H9 (cell line): ENCODE measurements around the gene DGKD. TPM values are rescaled to one million over a fixed set of nuclear protein-coding genes. Genes with fewer than 3 reads are reported as not detected.

Experiments used
- DNase-seq: peaks from one replicate; pipeline ENCODE4 v3.0.0-alpha.2; 2017
- H2AFZ ChIP-seq: one replicate; pipeline ENCODE4 v1.6.1; 2013; ENCODE audit warnings: mild to moderate bottlenecking, low read length, control low read depth, moderate library complexity
- H2AK5ac ChIP-seq: 2 replicates; pipeline ENCODE4 v1.6.1; 2013; ENCODE audit warnings: low read length, control low read depth, mixed read lengths; ENCODE audit not compliant: insufficient read length
- H2BK120ac ChIP-seq: one replicate; pipeline ENCODE4 v1.6.1; 2013; ENCODE audit warnings: low read depth, mild to moderate bottlenecking, low read length, control low read depth, inconsistent platforms; ENCODE audit not compliant: poor library complexity, severe bottlenecking
- H2BK12ac ChIP-seq: 2 replicates; pipeline ENCODE4 v1.6.1; 2013; ENCODE audit warnings: low read length, control low read depth, mixed read lengths, low read depth; ENCODE audit not compliant: insufficient read length
- H2BK15ac ChIP-seq: 2 replicates; pipeline ENCODE4 v1.6.1; 2013; ENCODE audit warnings: low read depth, low read length, control low read depth
- H2BK20ac ChIP-seq: one replicate; pipeline ENCODE4 v1.6.1; 2013; ENCODE audit warnings: low read depth, mild to moderate bottlenecking, low read length, control low read depth, inconsistent platforms; ENCODE audit not compliant: poor library complexity, severe bottlenecking
- H2BK5ac ChIP-seq: 2 replicates; pipeline ENCODE4 v1.6.1; 2013; ENCODE audit warnings: low read length, control low read depth, mixed read lengths; ENCODE audit not compliant: insufficient read length
- H3K14ac ChIP-seq: 2 replicates; pipeline ENCODE4 v1.6.1; 2013; ENCODE audit warnings: low read length, control low read depth; ENCODE audit not compliant: insufficient read depth
- H3K18ac ChIP-seq: 2 replicates; pipeline ENCODE4 v1.6.1; 2013; ENCODE audit warnings: low read depth, mild to moderate bottlenecking, mixed read lengths, low read length, control low read depth; ENCODE audit not compliant: insufficient read length
- H3K23ac ChIP-seq: 2 replicates; pipeline ENCODE4 v1.6.1; 2013; ENCODE audit warnings: low read length, control low read depth, mixed read lengths, low read depth; ENCODE audit not compliant: insufficient read length
- H3K23me2 ChIP-seq: 2 replicates; pipeline ENCODE4 v1.6.1; 2013; ENCODE audit warnings: low read depth, mild to moderate bottlenecking, mixed read lengths, low read length, control low read depth; ENCODE audit not compliant: insufficient read length, poor library complexity, severe bottlenecking
- H3K27ac ChIP-seq: 2 replicates; pipeline ENCODE4 v1.5.1; 2013; ENCODE audit warnings: low read length, control low read depth, mixed read lengths, low read depth; ENCODE audit not compliant: insufficient read length
- H3K27me3 ChIP-seq: 2 replicates; pipeline ENCODE4 v1.6.1; 2013; ENCODE audit warnings: low read length, control low read depth, inconsistent platforms; ENCODE audit not compliant: insufficient read depth
- H3K4ac ChIP-seq: 2 replicates; pipeline ENCODE4 v1.6.1; 2013; ENCODE audit warnings: low read depth, mild to moderate bottlenecking, control low read depth, inconsistent platforms, low read length, moderate library complexity
- H3K4me1 ChIP-seq: 2 replicates; pipeline ENCODE4 v1.6.1; 2013; ENCODE audit warnings: low read length, control low read depth, inconsistent platforms; ENCODE audit not compliant: insufficient read depth
- H3K4me2 ChIP-seq: 2 replicates; pipeline ENCODE4 v1.6.1; 2013; ENCODE audit warnings: low read length, control low read depth, mixed read lengths; ENCODE audit not compliant: insufficient read length, insufficient read depth
- H3K56ac ChIP-seq: 2 replicates; pipeline ENCODE4 v1.6.1; 2013; ENCODE audit warnings: low read depth, mild to moderate bottlenecking, mixed read lengths, low read length, control low read depth; ENCODE audit not compliant: insufficient read length
- H3K79me1 ChIP-seq: 2 replicates; pipeline ENCODE4 v1.6.1; 2013; ENCODE audit warnings: low read depth, mild to moderate bottlenecking, moderate library complexity, low read length, control low read depth, inconsistent platforms; ENCODE audit not compliant: insufficient read depth, poor library complexity, severe bottlenecking
- H3K79me2 ChIP-seq: 2 replicates; pipeline ENCODE4 v1.6.1; 2013; ENCODE audit warnings: low read length, control low read depth, inconsistent platforms; ENCODE audit not compliant: insufficient read depth
- H3K9ac ChIP-seq: 2 replicates; pipeline ENCODE4 v1.6.1; 2013; ENCODE audit warnings: low read length, control low read depth, mixed read lengths; ENCODE audit not compliant: insufficient read length; ENCODE audit errors: extremely low read depth
- H3K9me3 ChIP-seq: one replicate; pipeline ENCODE4 v1.6.1; 2013; ENCODE audit warnings: low read depth, low read length, inconsistent platforms; ENCODE audit not compliant: control insufficient read depth
- H3T11ph ChIP-seq: one replicate; pipeline ENCODE4 v1.6.1; 2013; ENCODE audit warnings: mild to moderate bottlenecking, low read length, control low read depth, inconsistent platforms
- H4K20me1 ChIP-seq: one replicate; pipeline ENCODE4 v1.6.1; 2013; ENCODE audit not compliant: control insufficient read depth, insufficient read length, insufficient read depth
- H4K5ac ChIP-seq: 2 replicates; pipeline ENCODE4 v1.6.1; 2013; ENCODE audit warnings: low read depth, mild to moderate bottlenecking, mixed read lengths, low read length, control low read depth; ENCODE audit not compliant: insufficient read length
- H4K8ac ChIP-seq: replicated peaks from 2 replicates; pipeline ENCODE4 v1.6.1; 2013; ENCODE audit warnings: low read length, control low read depth, mixed read lengths, low read depth; ENCODE audit not compliant: insufficient read length
- H4K91ac ChIP-seq: 2 replicates; pipeline ENCODE4 v1.6.1; 2013; ENCODE audit warnings: low read depth, mild to moderate bottlenecking, moderate library complexity, mixed read lengths, low read length, control low read depth; ENCODE audit not compliant: insufficient read length
- H3K27ac Mint-ChIP-seq, 3 experiments: 2 replicates in 2 of 3; 3 replicates in 1 of 3; pipeline ENCODE4 v1.8.0; 2020 to 2021; ENCODE audit warnings: mixed read lengths in 3 of 3, mild to moderate bottlenecking in 1 of 3, moderate library complexity in 1 of 3
- H3K27me3 Mint-ChIP-seq: 2 replicates; pipeline ENCODE4 v1.8.0; 2021; ENCODE audit warnings: low read depth, mild to moderate bottlenecking, moderate library complexity, mixed read lengths
- H3K36me3 Mint-ChIP-seq, 3 experiments: 2 replicates in 2 of 3; 3 replicates in 1 of 3; pipeline ENCODE4 v1.8.0; 2020 to 2021; ENCODE audit warnings: low read depth in 3 of 3, mixed read lengths in 3 of 3; ENCODE audit not compliant: insufficient read depth in 1 of 3
- H3K4me1 Mint-ChIP-seq, 2 experiments: 2 replicates each; pipeline ENCODE4 v1.8.0; 2020; ENCODE audit warnings: mixed read lengths in 2 of 2
- H3K4me3 Mint-ChIP-seq, 2 experiments: 2 replicates in 1 of 2; 3 replicates in 1 of 2; pipeline ENCODE4 v1.8.0; 2020 to 2021; ENCODE audit warnings: mild to moderate bottlenecking in 2 of 2, mixed read lengths in 2 of 2, moderate library complexity in 1 of 2
- H3K9me3 Mint-ChIP-seq, 2 experiments: 2 replicates in 1 of 2; 3 replicates in 1 of 2; pipeline ENCODE4 v1.8.0; 2020; ENCODE audit warnings: mild to moderate bottlenecking in 2 of 2, mixed read lengths in 2 of 2, moderate library complexity in 1 of 2
- WGBS: extraction: QIAGEN DNeasy Blood & Tissue Kit; methylation state at CpG from one replicate; pipeline ENCODE4 v1.1.7; 2013; ENCODE audit warnings: missing lambda C conversion rate, low lambda C conversion rate, mixed read lengths; ENCODE audit not compliant: insufficient read length; ENCODE audit errors: extremely low coverage; 5-methylcytosine and 5-hydroxymethylcytosine counted together
- total RNA-seq: library from RNA; stranded (reverse); gene quantifications from 2 replicates; pipeline ENCODE4 v1.2.1, GENCODE V29; 2021
- TF ChIP-seq, protein P1 (sequence below): fragments of 200-600 bp; sonication (generic); conservative IDR thresholded peaks from 3 replicates; pipeline ENCODE4 v1.8.0; 2021; ENCODE audit warnings: antibody characterized with exemption, mild to moderate bottlenecking

DGKD gene
- total RNA-seq, 1 experiment from 2014 or later = 20.7 TPM

DNA sequence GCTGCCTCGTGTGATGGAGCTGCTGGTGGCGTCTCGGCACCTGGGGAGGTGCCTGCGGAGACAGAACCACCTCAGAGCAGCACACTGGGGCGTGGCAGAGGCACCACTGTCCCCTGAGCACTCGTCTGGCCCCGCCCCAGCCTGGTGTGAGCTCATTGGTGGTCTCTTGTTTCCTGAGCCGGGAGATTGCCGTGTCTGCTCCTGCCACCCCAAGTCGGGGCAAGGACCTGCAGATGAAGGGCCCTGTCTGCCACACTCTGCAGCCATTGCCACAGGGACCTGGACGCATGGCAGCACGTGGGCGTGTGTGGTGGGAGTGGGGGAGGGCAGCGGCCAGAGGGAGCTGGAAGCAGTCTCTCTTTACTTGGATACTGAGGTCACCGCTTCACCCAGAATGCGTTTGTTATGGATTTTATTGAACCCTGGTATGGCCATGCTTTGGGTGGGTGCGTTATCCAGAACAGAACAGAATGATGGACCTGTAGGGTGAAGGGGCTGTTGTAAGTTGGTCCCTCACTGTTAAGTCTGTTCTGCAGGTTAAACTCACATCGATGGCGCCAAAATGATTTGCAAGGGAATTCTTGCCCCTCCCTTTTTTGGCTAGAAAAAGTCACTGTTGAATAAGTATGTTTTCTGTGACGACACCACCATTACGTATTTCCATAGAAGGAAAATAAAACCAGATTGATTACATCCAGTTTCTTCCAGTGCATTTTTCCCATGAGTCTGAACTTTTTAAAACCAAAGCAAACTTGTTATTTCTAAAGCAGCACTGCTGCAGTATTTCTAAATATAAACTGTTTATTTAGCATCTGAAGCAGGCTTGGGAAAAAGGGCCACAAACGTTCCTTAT lies 120.2 kb downstream of the DGKD start:
- no peak overlapping the region for H3K4me3 Mint-ChIP-seq
- peaks cover 4 to 6% of the 10 kb centered on the region in 2 experiments for H3K4me1 Mint-ChIP-seq
- no peaks in the 10 kb centered on the region for H3K9me3 ChIP-seq
- H2BK15ac ChIP-seq = no peak overlapping the region
- H3T11ph ChIP-seq = no peak overlapping the region
- no peak overlapping the region for H4K8ac ChIP-seq
- no peak overlapping the region for H2BK120ac ChIP-seq
- no peaks in the 10 kb centered on the region for H3K79me2 ChIP-seq
- no CpG with 5 or more reads among the region's 22 CpGs for WGBS
- H2BK20ac ChIP-seq = no peak overlapping the region
- no peak overlapping the region for H4K5ac ChIP-seq
- no peak overlapping the region for H3K14ac ChIP-seq
- no peaks in the 10 kb centered on the region for H3K27me3 ChIP-seq
- no peaks in the 10 kb centered on the region; a peak in 1 of 5 replicates for H3K9me3 Mint-ChIP-seq
- no peak overlapping the region for H2BK5ac ChIP-seq
- H2AFZ ChIP-seq = no peak overlapping the region
- H3K27ac Mint-ChIP-seq = no peak overlapping the region; a peak in 1 of 7 replicates
- no peak overlapping the region for H3K18ac ChIP-seq
- no peaks in the 10 kb centered on the region for H3K4me1 ChIP-seq
- TF ChIP-seq, protein P1, sequence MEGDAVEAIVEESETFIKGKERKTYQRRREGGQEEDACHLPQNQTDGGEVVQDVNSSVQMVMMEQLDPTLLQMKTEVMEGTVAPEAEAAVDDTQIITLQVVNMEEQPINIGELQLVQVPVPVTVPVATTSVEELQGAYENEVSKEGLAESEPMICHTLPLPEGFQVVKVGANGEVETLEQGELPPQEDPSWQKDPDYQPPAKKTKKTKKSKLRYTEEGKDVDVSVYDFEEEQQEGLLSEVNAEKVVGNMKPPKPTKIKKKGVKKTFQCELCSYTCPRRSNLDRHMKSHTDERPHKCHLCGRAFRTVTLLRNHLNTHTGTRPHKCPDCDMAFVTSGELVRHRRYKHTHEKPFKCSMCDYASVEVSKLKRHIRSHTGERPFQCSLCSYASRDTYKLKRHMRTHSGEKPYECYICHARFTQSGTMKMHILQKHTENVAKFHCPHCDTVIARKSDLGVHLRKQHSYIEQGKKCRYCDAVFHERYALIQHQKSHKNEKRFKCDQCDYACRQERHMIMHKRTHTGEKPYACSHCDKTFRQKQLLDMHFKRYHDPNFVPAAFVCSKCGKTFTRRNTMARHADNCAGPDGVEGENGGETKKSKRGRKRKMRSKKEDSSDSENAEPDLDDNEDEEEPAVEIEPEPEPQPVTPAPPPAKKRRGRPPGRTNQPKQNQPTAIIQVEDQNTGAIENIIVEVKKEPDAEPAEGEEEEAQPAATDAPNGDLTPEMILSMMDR = no peak
- H3K23ac ChIP-seq = no peak overlapping the region
- H3K56ac ChIP-seq = no peak overlapping the region
- no peak overlapping the region for H3K9ac ChIP-seq
- H3K4ac ChIP-seq = no peak overlapping the region
- no peaks in the 10 kb centered on the region for H3K23me2 ChIP-seq
- no peak overlapping the region for H3K4me2 ChIP-seq
- H3K27me3 Mint-ChIP-seq = no peaks in the 10 kb centered on the region
- H2BK12ac ChIP-seq = no peak overlapping the region
- H4K20me1 ChIP-seq = peaks cover 4% of the 10 kb centered on the region
- H3K79me1 ChIP-seq = no peaks in the 10 kb centered on the region
- peak; percentile 67 for DNase-seq
- H2AK5ac ChIP-seq = no peak overlapping the region
- H3K27ac ChIP-seq = no peak overlapping the region
- peaks cover 3 to 12% (median 11%) of the 10 kb centered on the region in 3 experiments; a peak in 5 of 7 replicates for H3K36me3 Mint-ChIP-seq
- no peak overlapping the region for H4K91ac ChIP-seq
